Measurements from ENCODE around the gene AMBP. TPM values are rescaled to one million over a fixed set of nuclear protein-coding genes. Genes with fewer than 3 reads are reported as not detected.
"Not testable (repeated sequence)": the region's sequence is repeated elsewhere in the genome, so short reads cannot be mapped to it uniquely, and the experiment has no call there.

AMBP gene
- total and polyA plus RNA-seq, 10 donors, result 0.09 to 1.6 (median 0.12) TPM; not detected in 7

DNA sequence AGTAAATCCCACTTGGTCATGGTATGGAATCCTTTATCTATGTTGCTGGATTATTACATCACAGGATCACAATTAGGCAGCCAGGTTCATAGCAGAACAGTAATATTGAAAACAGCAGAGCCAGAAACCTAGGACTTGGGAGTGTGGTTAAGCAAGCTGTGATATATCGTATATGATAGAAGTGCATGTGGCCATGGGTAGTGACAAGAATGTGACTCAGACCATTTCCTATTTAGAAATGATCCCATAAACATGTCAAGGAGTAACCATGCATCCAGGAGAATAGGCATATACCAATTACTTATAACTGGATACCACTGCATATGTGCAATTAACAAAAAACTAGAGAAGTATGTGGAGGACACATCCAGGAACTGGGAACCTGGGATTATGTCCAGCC lies 31.2 kb downstream of the AMBP start:
- H3K9me3 ChIP-seq, result no peaks in the 10 kb centered on the region
- no peaks in the 10 kb centered on the region for H3K4me1 ChIP-seq
- no peaks in the 10 kb centered on the region for H3K27me3 ChIP-seq (replicated peaks in 1 of 7)
- H3K36me3 ChIP-seq, result peaks cover 0 to 47% (median 23%) of the 10 kb centered on the region in 6 donors
- TF ChIP-seq POLR2AphosphoS5 (IDR thresholded peaks at IDR 0.05), result no peak
- no peak for TF ChIP-seq POLR2A (IDR thresholded peaks at IDR 0.05)
- TF ChIP-seq, protein P1, sequence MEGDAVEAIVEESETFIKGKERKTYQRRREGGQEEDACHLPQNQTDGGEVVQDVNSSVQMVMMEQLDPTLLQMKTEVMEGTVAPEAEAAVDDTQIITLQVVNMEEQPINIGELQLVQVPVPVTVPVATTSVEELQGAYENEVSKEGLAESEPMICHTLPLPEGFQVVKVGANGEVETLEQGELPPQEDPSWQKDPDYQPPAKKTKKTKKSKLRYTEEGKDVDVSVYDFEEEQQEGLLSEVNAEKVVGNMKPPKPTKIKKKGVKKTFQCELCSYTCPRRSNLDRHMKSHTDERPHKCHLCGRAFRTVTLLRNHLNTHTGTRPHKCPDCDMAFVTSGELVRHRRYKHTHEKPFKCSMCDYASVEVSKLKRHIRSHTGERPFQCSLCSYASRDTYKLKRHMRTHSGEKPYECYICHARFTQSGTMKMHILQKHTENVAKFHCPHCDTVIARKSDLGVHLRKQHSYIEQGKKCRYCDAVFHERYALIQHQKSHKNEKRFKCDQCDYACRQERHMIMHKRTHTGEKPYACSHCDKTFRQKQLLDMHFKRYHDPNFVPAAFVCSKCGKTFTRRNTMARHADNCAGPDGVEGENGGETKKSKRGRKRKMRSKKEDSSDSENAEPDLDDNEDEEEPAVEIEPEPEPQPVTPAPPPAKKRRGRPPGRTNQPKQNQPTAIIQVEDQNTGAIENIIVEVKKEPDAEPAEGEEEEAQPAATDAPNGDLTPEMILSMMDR (IDR thresholded peaks at IDR 0.05 in 8 of 11, conservative IDR thresholded peaks at IDR 0.05 in 3 of 11), result no peak
- H3K4me3 ChIP-seq, result no peak overlapping the region
- DNase-seq, result no peak
- H3K27ac ChIP-seq, result no peak overlapping the region
- intact Hi-C loops (cut with DNase I; ENCODE audit: low total_unique reads), result no loop called here
- WGBS, 5 donors, result 80 to 93% (median 87%) methylated on average over 1 of the region's 1 CpG

DNA sequence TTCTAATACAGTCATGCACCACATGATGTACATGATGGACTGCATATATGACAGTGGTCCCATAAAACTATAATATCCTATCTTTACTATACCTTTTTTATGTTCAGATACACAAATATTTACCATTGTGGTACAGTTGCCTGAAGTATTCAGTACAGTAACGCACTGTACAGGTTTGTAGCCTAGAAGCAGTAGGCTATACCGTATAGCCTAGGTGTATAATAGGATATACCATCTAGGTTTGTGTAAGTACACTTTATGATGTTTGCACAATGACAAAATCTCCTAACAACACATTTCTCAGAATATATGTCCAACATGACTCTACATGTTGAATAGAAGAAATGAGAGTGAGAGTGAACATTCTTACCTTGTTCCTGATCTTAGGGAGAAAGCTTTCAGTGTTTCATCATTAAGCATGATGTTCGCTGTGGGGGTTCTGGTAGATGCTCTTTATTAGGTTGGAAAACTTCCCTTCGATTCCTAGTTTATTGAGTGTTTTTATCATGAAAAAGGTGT lies 31.8 kb downstream of the AMBP start:
- Histone ChIP-seq H3K9me3 (no peaks in the 10 kb centered on the region), H3K4me1 (no peaks in the 10 kb centered on the region), H3K27me3 (replicated peaks in 1 of 7) (no peaks in the 10 kb centered on the region), H3K4me3 (no peak overlapping the region), H3K36me3 (peaks cover 0 to 41% (median 21%) of the 10 kb centered on the region in 6 donors), H3K27ac (no peak overlapping the region)
- intact Hi-C loops (cut with DNase I; ENCODE audit: low total_unique reads), result no loop called here
- TF ChIP-seq POLR2AphosphoS5 (IDR thresholded peaks at IDR 0.05) (no peak), POLR2A (IDR thresholded peaks at IDR 0.05) (no peak)
- TF ChIP-seq, protein P1 (IDR thresholded peaks at IDR 0.05 in 8 of 11, conservative IDR thresholded peaks at IDR 0.05 in 3 of 11), result no peak
- no peak for DNase-seq
- 90 to 95% (median 93%) methylated on average over 4 of the region's 4 CpGs for WGBS, 5 donors

DNA sequence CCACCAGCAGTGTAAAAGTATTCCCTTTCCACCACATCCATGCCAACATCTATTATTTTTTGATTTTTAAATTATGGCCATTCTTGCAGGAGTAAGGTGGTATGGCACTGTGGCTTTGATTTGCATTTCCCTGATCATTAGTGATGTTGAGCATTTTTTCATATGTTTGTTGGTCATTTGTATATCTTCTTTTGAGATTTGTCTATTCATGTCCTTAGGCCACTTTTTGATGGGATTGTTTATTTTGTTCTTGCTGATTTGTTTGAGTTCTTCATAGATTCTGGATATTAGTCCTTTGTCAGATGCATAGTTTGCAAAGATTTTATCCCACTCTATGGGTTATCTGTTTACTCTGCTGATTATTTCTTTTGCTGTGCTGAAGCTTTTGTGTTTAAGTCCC lies 34.4 kb downstream of the AMBP start:
- H3K27ac ChIP-seq; DNase-seq; intact Hi-C loops (cut with DNase I; ENCODE audit: low total_unique reads); H3K4me3 ChIP-seq; H3K9me3 ChIP-seq; H3K4me1 ChIP-seq; H3K27me3 ChIP-seq (replicated peaks in 1 of 7): not testable (repeated sequence)
- peaks cover 0 to 32% (median 9%) of the 10 kb centered on the region in 6 donors for H3K36me3 ChIP-seq

DNA sequence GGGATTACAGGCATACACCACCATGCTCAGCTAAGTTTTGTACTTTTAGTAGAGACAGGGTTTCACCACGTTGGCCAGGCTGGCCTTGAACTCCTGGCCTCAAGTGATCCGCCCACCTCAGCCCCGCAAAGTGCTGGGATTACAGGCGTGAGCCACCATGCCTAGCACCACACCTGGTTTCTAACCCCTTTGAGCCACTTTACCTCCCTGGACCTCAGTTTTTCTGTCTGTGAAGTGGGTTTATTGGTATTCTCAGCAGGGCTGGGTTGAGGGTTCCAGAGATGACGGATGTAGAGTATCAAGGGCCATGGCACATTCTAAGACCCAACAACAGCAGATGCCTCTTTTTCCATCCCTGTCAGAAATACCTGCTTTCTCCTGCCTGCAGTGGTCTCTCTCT lies 38.6 kb downstream of the AMBP start:
- intact Hi-C loops (cut with DNase I; ENCODE audit: low total_unique reads), result no loop called here
- TF ChIP-seq POLR2AphosphoS5 (IDR thresholded peaks at IDR 0.05), result no peak

DNA sequence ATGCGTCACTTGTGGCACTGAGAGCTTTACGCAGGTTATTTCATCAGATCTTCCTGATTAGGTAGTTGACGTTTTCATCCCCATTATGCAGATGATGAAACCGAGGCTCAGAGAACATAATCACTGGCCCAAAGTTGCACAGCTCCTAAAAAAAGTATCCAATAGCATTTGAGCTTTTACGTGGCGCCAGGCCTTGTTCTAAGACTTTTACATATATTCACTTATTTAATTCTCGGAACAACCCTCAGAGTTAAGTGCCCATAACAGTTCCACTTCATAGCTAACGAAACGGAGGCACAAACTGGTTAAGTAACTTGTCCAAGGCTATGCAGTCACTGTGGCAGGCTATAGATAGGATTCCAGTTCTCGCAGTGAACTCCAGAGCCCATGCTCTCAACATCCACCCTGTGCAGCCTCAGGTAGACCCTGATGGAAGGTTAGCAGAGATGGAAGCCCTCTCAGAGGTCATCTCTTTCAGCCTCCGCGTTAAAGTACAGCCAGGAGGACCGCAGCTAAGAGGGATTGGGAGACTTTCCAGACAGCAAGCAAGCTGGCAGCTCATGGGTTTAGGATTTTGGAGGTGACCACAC lies 39.3 kb downstream of the AMBP start:
- Histone ChIP-seq H3K27ac (no peak overlapping the region), H3K36me3 (peaks cover 0 to 69% (median 20%) of the 10 kb centered on the region in 6 donors), H3K4me1 (peaks cover 0 to 8% (median 0%) of the 10 kb centered on the region in 6 donors), H3K4me3 (no peak overlapping the region), H3K27me3 (replicated peaks in 1 of 7) (no peaks in the 10 kb centered on the region), H3K9me3 (peaks cover 0 to 4% (median 0%) of the 10 kb centered on the region in 8 donors)
- intact Hi-C loops (cut with DNase I; ENCODE audit: low total_unique reads), result no loop called here
- DNase-seq, result no peak
- WGBS, 5 donors, result 93 to 97% (median 94%) methylated on average over 13 of the region's 13 CpGs
- no peak for TF ChIP-seq POLR2AphosphoS5 (IDR thresholded peaks at IDR 0.05)
- TF ChIP-seq, protein P1 (IDR thresholded peaks at IDR 0.05 in 8 of 11, conservative IDR thresholded peaks at IDR 0.05 in 3 of 11), result no peak
- no peak for TF ChIP-seq POLR2A (IDR thresholded peaks at IDR 0.05)

More for the DNA sequence above, 38.6 kb downstream of the AMBP start:
- Histone ChIP-seq H3K27me3 (replicated peaks in 1 of 7) (no peaks in the 10 kb centered on the region), H3K36me3 (peaks cover 0 to 62% (median 17%) of the 10 kb centered on the region in 6 donors), H3K27ac (no peak overlapping the region), H3K4me3 (no peak overlapping the region), H3K4me1 (peaks cover 0 to 8% (median 0%) of the 10 kb centered on the region in 6 donors), H3K9me3 (peaks cover 0 to 4% (median 0%) of the 10 kb centered on the region in 8 donors)
- DNase-seq, result peak; percentile 54
- WGBS, 5 donors, result 83 to 88% (median 86%) methylated on average over 5 of the region's 5 CpGs

All from spleen (tissue), 11 donors.